Retinal pigment epithelial cell (primary cell): ENCODE results near the gene FKBP2.

ENCODE experiments used
- DNase-seq: peaks from one replicate; pipeline ENCODE4 v3.0.0-alpha.2; 2010; ENCODE audit warnings: low read depth
- H3K4me3 ChIP-seq: 2 replicates; pipeline ENCODE4 v1.5.1; 2011; ENCODE audit warnings: mild to moderate bottlenecking, low read length, control low read depth, moderate library complexity
- TF ChIP-seq, protein P1 (sequence below): conservative IDR thresholded peaks from 2 replicates; pipeline ENCODE4 v1.5.1; 2011; ENCODE audit warnings: low read depth, low read length, control low read depth, inconsistent platforms

The FKBP2 gene

DNA sequence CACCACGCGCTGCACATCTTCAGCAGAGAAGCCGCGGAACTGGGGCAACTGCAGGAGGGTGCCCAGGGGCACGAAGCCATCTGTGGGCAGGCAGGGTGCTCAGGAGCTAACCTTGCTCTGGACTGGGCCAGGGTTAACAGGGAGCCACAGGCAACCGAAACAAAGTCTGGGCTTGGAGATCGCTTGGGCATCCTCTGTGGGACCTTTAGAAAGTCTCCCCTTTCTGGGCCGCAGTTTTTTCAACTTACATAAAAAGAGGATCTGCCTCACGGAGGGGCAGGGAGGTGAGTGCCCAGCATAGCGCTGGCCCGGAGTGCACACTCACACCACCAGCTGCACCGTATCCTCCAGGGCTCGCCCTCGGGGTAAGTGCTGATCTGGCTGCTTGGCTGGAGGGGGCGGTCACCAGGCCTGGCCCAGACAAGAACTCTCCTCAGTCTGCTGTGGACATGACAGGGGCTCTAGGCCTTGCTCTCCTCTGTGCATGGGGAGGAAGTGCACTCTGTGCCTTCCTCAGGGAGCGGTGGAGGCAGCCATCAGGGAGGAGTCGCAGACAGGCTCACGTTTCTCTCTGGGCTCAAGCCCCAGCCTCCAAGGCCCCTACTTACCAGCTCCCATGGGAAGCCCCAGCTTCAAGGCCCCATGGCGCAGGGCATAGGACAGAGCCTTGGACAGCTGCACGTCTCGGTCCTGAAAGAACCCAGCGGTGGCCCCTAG, 15.8 kb upstream of the FKBP2 start:
- H3K4me3 ChIP-seq: peak overlapping the region; percentile 86
- no peak for DNase-seq
- TF ChIP-seq, protein P1, sequence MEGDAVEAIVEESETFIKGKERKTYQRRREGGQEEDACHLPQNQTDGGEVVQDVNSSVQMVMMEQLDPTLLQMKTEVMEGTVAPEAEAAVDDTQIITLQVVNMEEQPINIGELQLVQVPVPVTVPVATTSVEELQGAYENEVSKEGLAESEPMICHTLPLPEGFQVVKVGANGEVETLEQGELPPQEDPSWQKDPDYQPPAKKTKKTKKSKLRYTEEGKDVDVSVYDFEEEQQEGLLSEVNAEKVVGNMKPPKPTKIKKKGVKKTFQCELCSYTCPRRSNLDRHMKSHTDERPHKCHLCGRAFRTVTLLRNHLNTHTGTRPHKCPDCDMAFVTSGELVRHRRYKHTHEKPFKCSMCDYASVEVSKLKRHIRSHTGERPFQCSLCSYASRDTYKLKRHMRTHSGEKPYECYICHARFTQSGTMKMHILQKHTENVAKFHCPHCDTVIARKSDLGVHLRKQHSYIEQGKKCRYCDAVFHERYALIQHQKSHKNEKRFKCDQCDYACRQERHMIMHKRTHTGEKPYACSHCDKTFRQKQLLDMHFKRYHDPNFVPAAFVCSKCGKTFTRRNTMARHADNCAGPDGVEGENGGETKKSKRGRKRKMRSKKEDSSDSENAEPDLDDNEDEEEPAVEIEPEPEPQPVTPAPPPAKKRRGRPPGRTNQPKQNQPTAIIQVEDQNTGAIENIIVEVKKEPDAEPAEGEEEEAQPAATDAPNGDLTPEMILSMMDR: no peak

- TF ChIP-seq, protein P1: peak; percentile 39
- H3K4me3 ChIP-seq: peak within 1 kb of the TSS; percentile 86
- DNase-seq: peak; percentile 33
These were observed 15.0 kb upstream of the FKBP2 start, which contains the start of the genes NUDT22 and TRPT1 for GRCh38 chr11:64225608-64226506. Gene NUDT22 (plus strand): TSS chr11:64226274. CDS start chr11:64226653, 379 bp downstream. Gene TRPT1 (minus strand): TSS chr11:64226186. CDS start chr11:64225860, 326 bp downstream.

DNA sequence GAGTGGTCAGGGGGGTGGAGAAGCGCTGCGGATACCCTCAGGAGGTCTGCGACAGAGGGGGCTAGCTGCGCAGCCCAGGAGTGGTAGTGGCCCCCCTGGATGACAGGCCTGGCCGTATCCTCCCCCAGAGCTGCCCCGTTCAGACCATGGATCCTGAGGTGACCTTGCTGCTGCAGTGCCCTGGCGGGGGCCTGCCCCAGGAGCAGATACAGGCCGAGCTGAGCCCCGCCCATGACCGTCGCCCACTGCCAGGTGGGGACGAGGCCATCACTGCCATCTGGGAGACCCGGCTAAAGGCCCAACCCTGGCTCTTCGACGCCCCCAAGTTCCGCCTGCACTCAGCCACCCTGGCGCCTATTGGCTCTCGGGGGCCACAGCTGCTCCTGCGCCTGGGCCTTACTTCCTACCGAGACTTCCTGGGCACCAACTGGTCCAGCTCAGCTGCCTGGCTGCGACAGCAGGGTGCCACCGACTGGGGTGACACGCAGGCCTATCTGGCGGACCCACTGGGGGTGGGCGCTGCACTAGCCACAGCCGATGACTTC, 14.3 kb upstream of the FKBP2 start:
- no peak for DNase-seq
- TF ChIP-seq, protein P1: no peak
- H3K4me3 ChIP-seq: peak overlapping the region; percentile 86

GRCh38 chr11:64227405-64227956, 13.4 kb upstream of the FKBP2 start:
- no peak for DNase-seq
- TF ChIP-seq, protein P1: no peak
- peak overlapping the region; percentile 14 for H3K4me3 ChIP-seq

GRCh38 chr11:64229090-64229743, 11.7 kb upstream of the FKBP2 start:
- TF ChIP-seq, protein P1: no peak
- no peak overlapping the region for H3K4me3 ChIP-seq
- no peak for DNase-seq

- TF ChIP-seq, protein P1: no peak
- peak overlapping the region; percentile 81 for H3K4me3 ChIP-seq
- no peak for DNase-seq
These were observed 11.1 kb upstream of the FKBP2 start for GRCh38 chr11:64229744-64230170.
